Mesenchymal stem cell (in vitro differentiated cells and primary cell): Measurements from ENCODE around the gene MANSC1.

Source experiments
- DNase-seq: peaks from one replicate; pipeline ENCODE4 v3.0.0-alpha.2; 2013
- H2AFZ ChIP-seq: one replicate; pipeline ENCODE4 v1.6.1; 2013; ENCODE audit warnings: low read depth, mild to moderate bottlenecking, control low read depth, inconsistent platforms, low read length, moderate library complexity
- H2AK5ac ChIP-seq: 2 replicates; pipeline ENCODE4 v1.6.1; 2013; ENCODE audit warnings: low read length, moderate library complexity, mild to moderate bottlenecking, inconsistent platforms; ENCODE audit not compliant: severe bottlenecking
- H2BK120ac ChIP-seq: one replicate; pipeline ENCODE4 v1.6.1; 2013; ENCODE audit warnings: low read depth, mild to moderate bottlenecking, inconsistent platforms, low read length, moderate library complexity
- H2BK12ac ChIP-seq, 2 experiments: one replicate each; pipeline ENCODE4 v1.6.1; 2013; ENCODE audit warnings: inconsistent platforms in 2 of 2, low read length in 2 of 2, mild to moderate bottlenecking in 2 of 2, moderate library complexity in 2 of 2, control low read depth in 1 of 2
- H2BK15ac ChIP-seq: one replicate; pipeline ENCODE4 v1.6.1; 2013; ENCODE audit warnings: mild to moderate bottlenecking, low read depth, inconsistent platforms; ENCODE audit not compliant: poor library complexity, severe bottlenecking
- H2BK5ac ChIP-seq: 2 replicates; pipeline ENCODE4 v1.6.1; 2013; ENCODE audit warnings: low read depth, mild to moderate bottlenecking, low read length, control low read depth, inconsistent platforms; ENCODE audit not compliant: poor library complexity, severe bottlenecking
- H3K14ac ChIP-seq, 2 experiments: one replicate each; pipeline ENCODE4 v1.6.1; 2013; ENCODE audit warnings: inconsistent platforms in 2 of 2, low read length in 2 of 2, control low read depth in 1 of 2, mild to moderate bottlenecking in 1 of 2, moderate library complexity in 1 of 2
- H3K18ac ChIP-seq, 2 experiments: one replicate each; pipeline ENCODE4 v1.6.1; 2013; ENCODE audit warnings: inconsistent platforms in 2 of 2, low read length in 2 of 2, control low read depth in 1 of 2, low read depth in 1 of 2, mild to moderate bottlenecking in 1 of 2
- H3K23ac ChIP-seq, 2 experiments: one replicate each; pipeline ENCODE4 v1.6.1; 2013; ENCODE audit warnings: inconsistent platforms in 2 of 2, low read length in 2 of 2, mild to moderate bottlenecking in 2 of 2, moderate library complexity in 2 of 2, control low read depth in 1 of 2
- H3K27ac ChIP-seq: 2 replicates; pipeline ENCODE4 v1.5.1; 2013; ENCODE audit warnings: mild to moderate bottlenecking, moderate library complexity, low read length, control low read depth, inconsistent platforms; ENCODE audit not compliant: poor library complexity, severe bottlenecking
- H3K27me3 ChIP-seq, 2 experiments: 2 replicates each; pipeline versions ENCODE4 v1.6.1 to v1.7.0; 2013; ENCODE audit warnings: low read length in 2 of 2, mild to moderate bottlenecking in 2 of 2, moderate library complexity in 2 of 2, control low read depth in 1 of 2, inconsistent platforms in 1 of 2; ENCODE audit not compliant: control insufficient read depth in 1 of 2, insufficient read depth in 1 of 2
- H3K36me3 ChIP-seq, 2 experiments: 2 replicates each; pipeline versions ENCODE4 v1.6.1 to v1.7.0; 2013; ENCODE audit warnings: low read length in 2 of 2, control low read depth in 1 of 2, inconsistent platforms in 1 of 2, low read depth in 1 of 2, mild to moderate bottlenecking in 1 of 2; ENCODE audit not compliant: insufficient read depth in 2 of 2, control insufficient read depth in 1 of 2
- H3K4ac ChIP-seq, 2 experiments: one replicate each; pipeline ENCODE4 v1.6.1; 2013; ENCODE audit warnings: inconsistent platforms in 2 of 2, low read length in 2 of 2, mild to moderate bottlenecking in 2 of 2, moderate library complexity in 2 of 2, control low read depth in 1 of 2, low read depth in 1 of 2
- H3K4me1 ChIP-seq: 2 replicates; pipeline ENCODE4 v1.6.1; 2013; ENCODE audit warnings: low read depth, low read length, control low read depth; ENCODE audit not compliant: control insufficient read depth, insufficient read depth
- H3K4me2 ChIP-seq: 2 replicates; pipeline ENCODE4 v1.6.1; 2013; ENCODE audit warnings: low read length, mild to moderate bottlenecking, inconsistent platforms; ENCODE audit not compliant: poor library complexity, severe bottlenecking
- H3K4me3 ChIP-seq, 2 experiments: 2 replicates each; pipeline versions ENCODE4 v1.5.1 to v1.7.0; 2013; ENCODE audit warnings: low read length in 2 of 2, mild to moderate bottlenecking in 2 of 2, control low read depth in 1 of 2, low read depth in 1 of 2; ENCODE audit not compliant: insufficient read depth in 1 of 2
- H3K79me1 ChIP-seq: replicated peaks from 2 replicates; pipeline ENCODE4 v1.6.1; 2013; ENCODE audit warnings: mild to moderate bottlenecking, control low read depth, low read length, inconsistent platforms; ENCODE audit not compliant: poor library complexity, severe bottlenecking
- H3K9ac ChIP-seq: 2 replicates; pipeline ENCODE4 v1.7.0; 2013; ENCODE audit warnings: mild to moderate bottlenecking, low read length, moderate library complexity
- H3K9me3 ChIP-seq: 2 replicates; pipeline ENCODE4 v1.7.0; 2013; ENCODE audit warnings: mild to moderate bottlenecking, low read length; ENCODE audit not compliant: control insufficient read depth
- H4K8ac ChIP-seq: one replicate; pipeline ENCODE4 v1.6.1; 2013; ENCODE audit warnings: inconsistent platforms, mild to moderate bottlenecking, low read length, moderate library complexity
- H4K91ac ChIP-seq: one replicate; pipeline ENCODE4 v1.6.1; 2013; ENCODE audit warnings: mild to moderate bottlenecking, low read length, inconsistent platforms
- WGBS: methylation state at CpG from one replicate; pipeline ENCODE4 v1.1.7; 2013; ENCODE audit warnings: mixed read lengths; 5-methylcytosine and 5-hydroxymethylcytosine counted together

MANSC1 gene

DNA sequence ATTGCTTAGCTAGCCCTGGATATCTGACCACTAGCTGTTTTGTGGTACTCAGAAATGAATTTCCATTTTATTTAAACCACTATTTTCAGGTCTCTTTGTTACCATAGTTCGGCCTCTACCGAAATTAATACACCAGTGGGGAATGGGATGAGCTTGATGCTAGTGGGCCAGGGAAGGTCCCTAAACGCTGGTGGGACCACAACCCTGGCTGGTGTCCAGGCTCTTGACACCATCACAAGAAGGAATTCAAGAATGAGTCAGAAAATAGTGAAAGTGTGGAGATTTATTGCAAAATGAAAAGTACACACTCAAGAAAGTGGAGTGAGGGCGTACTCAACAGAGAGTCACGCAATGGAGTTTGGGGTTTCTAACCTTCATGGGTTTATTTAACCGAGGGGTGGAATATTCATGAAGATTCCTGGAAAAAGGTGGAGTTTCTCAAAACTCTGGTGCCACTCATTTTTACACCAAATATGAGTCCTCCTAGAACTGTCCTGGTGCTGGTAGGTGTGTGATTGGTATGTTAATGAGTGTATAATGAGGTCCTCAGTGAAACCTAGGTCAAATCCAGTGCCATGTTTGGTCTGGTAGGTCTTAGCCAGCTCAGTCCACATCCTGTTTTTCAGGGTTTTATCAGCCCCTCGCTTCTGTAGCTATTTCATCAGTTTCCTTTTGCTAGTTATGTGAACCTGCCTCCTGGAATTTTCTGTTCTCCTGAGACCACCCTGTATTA, 44.3 kb downstream of the MANSC1 start:
- no peaks in the 10 kb centered on the region for H3K36me3 ChIP-seq
- H2BK15ac ChIP-seq = no peak overlapping the region
- H3K27ac ChIP-seq = no peak overlapping the region
- no peak overlapping the region for H3K4ac ChIP-seq
- no peak overlapping the region for H3K9ac ChIP-seq
- H2AFZ ChIP-seq = no peak overlapping the region
- H3K18ac ChIP-seq = no peak overlapping the region
- no peak overlapping the region for H3K4me2 ChIP-seq
- whole genome bisulfite sequencing = 88% methylated on average over 7 of the region's 7 CpGs
- no peaks in the 10 kb centered on the region for H3K9me3 ChIP-seq
- H4K8ac ChIP-seq = no peak overlapping the region
- H2BK12ac ChIP-seq = no peak overlapping the region
- no peaks in the 10 kb centered on the region for H3K79me1 ChIP-seq
- H3K4me3 ChIP-seq = no peak overlapping the region
- no peak for DNase-seq
- H3K4me1 ChIP-seq = no peaks in the 10 kb centered on the region
- no peak overlapping the region for H2BK120ac ChIP-seq
- no peak overlapping the region for H4K91ac ChIP-seq
- no peaks in the 10 kb centered on the region for H3K27me3 ChIP-seq
- H2AK5ac ChIP-seq = no peak overlapping the region
- H3K23ac ChIP-seq = no peak overlapping the region
- no peak overlapping the region for H2BK5ac ChIP-seq
- H3K14ac ChIP-seq = no peak overlapping the region

- Histone ChIP-seq H3K79me1 (no peaks in the 10 kb centered on the region), H2BK5ac (no peak overlapping the region), H3K4me3 (no peak overlapping the region), H3K36me3 (no peaks in the 10 kb centered on the region), H2AK5ac (no peak overlapping the region), H3K4me1 (peaks cover 1% of the 10 kb centered on the region), H3K4me2 (no peak overlapping the region), H3K23ac (no peak overlapping the region), H3K27ac (no peak overlapping the region), H3K9me3 (no peaks in the 10 kb centered on the region), H3K18ac (no peak overlapping the region), H2BK12ac (no peak overlapping the region), H2BK15ac (no peak overlapping the region), H3K14ac (no peak overlapping the region), H3K9ac (no peak overlapping the region), H3K4ac (no peak overlapping the region), H2AFZ (no peak overlapping the region), H3K27me3 (no peaks in the 10 kb centered on the region), H2BK120ac (no peak overlapping the region), H4K8ac (no peak overlapping the region), H4K91ac (no peak overlapping the region)
- WGBS = no CpG with 5 or more reads among the region's 2 CpGs
- no peak for DNase-seq
Observed at GRCh38 chr12:12302976-12303375, 47.1 kb downstream of the MANSC1 start.

DNA sequence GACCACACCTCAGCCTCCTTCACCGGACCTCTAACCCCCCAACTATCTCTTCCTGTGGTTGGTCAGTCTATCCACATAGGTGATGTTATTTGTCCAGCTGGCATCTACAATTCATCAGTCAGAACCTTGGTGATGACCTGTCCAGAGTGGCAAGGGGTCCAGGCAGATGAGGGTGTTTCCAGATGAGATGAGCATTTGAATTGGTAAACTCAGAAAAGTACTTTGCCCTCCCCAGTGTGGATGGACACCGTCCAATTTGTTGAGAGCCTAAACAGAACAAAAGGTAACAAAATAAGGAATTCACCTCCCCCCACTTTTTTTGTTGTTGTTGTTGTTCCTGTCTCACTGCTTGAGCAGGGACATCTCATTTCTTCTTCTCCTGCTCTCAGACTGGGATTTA, 48.9 kb downstream of the MANSC1 start:
- H2BK5ac ChIP-seq = no peak overlapping the region
- WGBS = 92% methylated on average over 2 of the region's 2 CpGs
- no peak overlapping the region for H2BK15ac ChIP-seq
- H3K4me2 ChIP-seq = no peak overlapping the region
- no peaks in the 10 kb centered on the region for H3K36me3 ChIP-seq
- H3K9ac ChIP-seq = no peak overlapping the region
- no peak overlapping the region for H2BK12ac ChIP-seq
- no peak overlapping the region for H4K8ac ChIP-seq
- no peak overlapping the region for H2AK5ac ChIP-seq
- DNase-seq = no peak
- no peaks in the 10 kb centered on the region for H3K27me3 ChIP-seq
- no peak overlapping the region for H2BK120ac ChIP-seq
- H3K27ac ChIP-seq = no peak overlapping the region
- no peaks in the 10 kb centered on the region for H3K9me3 ChIP-seq
- H3K23ac ChIP-seq = no peak overlapping the region
- H2AFZ ChIP-seq = no peak overlapping the region
- no peak overlapping the region for H3K14ac ChIP-seq
- no peak overlapping the region for H3K18ac ChIP-seq
- H3K4ac ChIP-seq = no peak overlapping the region
- H3K79me1 ChIP-seq = no peaks in the 10 kb centered on the region
- H3K4me1 ChIP-seq = peaks cover 1% of the 10 kb centered on the region
- H3K4me3 ChIP-seq = no peak overlapping the region
- no peak overlapping the region for H4K91ac ChIP-seq

GRCh38 chr12:12297201-12297830, 52.7 kb downstream of the MANSC1 start:
- no peak overlapping the region for H3K4me2 ChIP-seq
- no peak overlapping the region for H2BK120ac ChIP-seq
- no peak overlapping the region for H3K27ac ChIP-seq
- H3K79me1 ChIP-seq = no peaks in the 10 kb centered on the region
- peak overlapping the region; percentile 56 for H2AK5ac ChIP-seq
- no peak for DNase-seq
- H4K8ac ChIP-seq = no peak overlapping the region
- H3K9ac ChIP-seq = no peak overlapping the region
- no peak overlapping the region for H2BK12ac ChIP-seq
- no peak overlapping the region for H2BK15ac ChIP-seq
- H4K91ac ChIP-seq = no peak overlapping the region
- no peak overlapping the region for H2BK5ac ChIP-seq
- H3K14ac ChIP-seq = no peak overlapping the region
- 87% methylated on average over 8 of the region's 8 CpGs for WGBS
- H3K36me3 ChIP-seq = no peaks in the 10 kb centered on the region
- H3K27me3 ChIP-seq = no peaks in the 10 kb centered on the region
- no peak overlapping the region for H2AFZ ChIP-seq
- H3K4ac ChIP-seq = no peak overlapping the region
- no peak overlapping the region for H3K4me3 ChIP-seq
- peaks cover 6% of the 10 kb centered on the region for H3K4me1 ChIP-seq
- H3K18ac ChIP-seq = no peak overlapping the region
- H3K23ac ChIP-seq = no peak overlapping the region
- H3K9me3 ChIP-seq = no peaks in the 10 kb centered on the region
